ENCODE results near the gene MRPL18.
"Not testable (repeated sequence)": the region's sequence is repeated elsewhere in the genome, so short reads cannot be mapped to it uniquely, and the experiment has no call there.

MRPL18 gene

GRCh38 chr6:159817951-159818739 is 27.9 kb downstream of the MRPL18 start:
- DNase-seq (ENCODE audit: low read depth), result no peak

- no peak for DNase-seq (ENCODE audit: low read depth)
Measured at GRCh38 chr6:159819098-159819497, 28.8 kb downstream of the MRPL18 start.

- DNase-seq (ENCODE audit: low read depth), result no peak
Measured at GRCh38 chr6:159819932-159820640, 29.8 kb downstream of the MRPL18 start.

GRCh38 chr6:159821122-159821521 is 30.9 kb downstream of the MRPL18 start:
- DNase-seq (ENCODE audit: low read depth), result no peak

- no peak for DNase-seq (ENCODE audit: low read depth)
Measured at GRCh38 chr6:159821726-159822125, 31.5 kb downstream of the MRPL18 start.

GRCh38 chr6:159823953-159824352 is 33.7 kb downstream of the MRPL18 start:
- no peak for DNase-seq (ENCODE audit: low read depth)

GRCh38 chr6:159824690-159825089 is 34.4 kb downstream of the MRPL18 start:
- not testable (repeated sequence) for DNase-seq (ENCODE audit: low read depth)

GRCh38 chr6:159826004-159826403 is 35.7 kb downstream of the MRPL18 start:
- DNase-seq (ENCODE audit: low read depth), result no peak

GRCh38 chr6:159826968-159827647 is 36.8 kb downstream of the MRPL18 start:
- no peak for DNase-seq (ENCODE audit: low read depth)

- DNase-seq (ENCODE audit: low read depth), result no peak
Measured at GRCh38 chr6:159828074-159828473, 37.8 kb downstream of the MRPL18 start.

GRCh38 chr6:159829526-159829925 is 39.3 kb downstream of the MRPL18 start:
- DNase-seq (ENCODE audit: low read depth), result no peak

GRCh38 chr6:159830501-159831372 is 40.5 kb downstream of the MRPL18 start:
- no peak for DNase-seq (ENCODE audit: low read depth)

GRCh38 chr6:159831373-159831679 is 41.1 kb downstream of the MRPL18 start:
- DNase-seq (ENCODE audit: low read depth), result no peak

- no peak for DNase-seq (ENCODE audit: low read depth)
Measured at GRCh38 chr6:159832946-159833345, 42.7 kb downstream of the MRPL18 start.

- DNase-seq (ENCODE audit: low read depth), result no peak
Measured at GRCh38 chr6:159833556-159833955, 43.3 kb downstream of the MRPL18 start.

- DNase-seq (ENCODE audit: low read depth), result no peak
Measured at GRCh38 chr6:159833997-159834603, 43.8 kb downstream of the MRPL18 start.

- no peak for DNase-seq (ENCODE audit: low read depth)
Measured at GRCh38 chr6:159836718-159837490, 46.6 kb downstream of the MRPL18 start.

GRCh38 chr6:159837511-159837910 is 47.2 kb downstream of the MRPL18 start:
- DNase-seq (ENCODE audit: low read depth), result no peak

GRCh38 chr6:159838020-159838744 is 47.9 kb downstream of the MRPL18 start:
- no peak for DNase-seq (ENCODE audit: low read depth)

- no peak for DNase-seq (ENCODE audit: low read depth)
Measured at GRCh38 chr6:159842035-159842434, 51.8 kb downstream of the MRPL18 start.
